Caco-2 (cell line): ENCODE results near the gene MEIS1. TPM values are rescaled to one million over a fixed set of nuclear protein-coding genes. Genes with fewer than 3 reads are reported as not detected.

Source experiments
- BruUV-seq: library from RNA; stranded (reverse); fragments of 400-500 nt; replicated peaks from 2 replicates; lab custom pipeline; 2021; lab: Mats Ljungman, UMichigan
- CTCF ChIA-PET: fragments of 300-600 bp; sonication (Branson Sonifier 250); formaldehyde crosslinking; loops from one replicate; lab custom pipeline; 2022; ENCODE audit warnings: antibody characterized with exemption; lab: Charles Lee
- POLR2A ChIA-PET: fragments of 300-600 bp; sonication (Branson Sonifier 250); formaldehyde crosslinking; loops from one replicate; lab custom pipeline; 2022; ENCODE audit warnings: antibody characterized with exemption; lab: Charles Lee
- DNase-seq, 2 experiments: peaks; one replicate each; pipeline versions ENCODE4 v3.0.0 to v3.0.0-alpha.2; 2020 to 2022
- H3K27me3 ChIP-seq: replicated peaks from 2 replicates; pipeline ENCODE4 v1.6.0; 2011; ENCODE audit warnings: low read length; ENCODE audit not compliant: control insufficient read depth, insufficient read depth
- H3K36me3 ChIP-seq: 2 replicates; pipeline ENCODE4 v1.5.1; 2011; ENCODE audit warnings: low read length; ENCODE audit not compliant: control insufficient read depth, insufficient read depth
- H3K4me1 ChIP-seq: fragments of 250-450 bp; sonication (Bioruptor Pico); 2 replicates; pipeline ENCODE4 v1.5.1; 2020; ENCODE audit warnings: mild to moderate bottlenecking
- H3K4me3 ChIP-seq: 2 replicates; pipeline ENCODE4 v1.5.1; 2011; ENCODE audit warnings: low read depth, mild to moderate bottlenecking, control low read depth, low read length
- H3K9me3 ChIP-seq: fragments of 250-450 bp; sonication (Bioruptor Pico); 2 replicates; pipeline ENCODE4 v1.5.1; 2020; ENCODE audit warnings: mild to moderate bottlenecking, moderate library complexity
- H3K27ac Mint-ChIP-seq: one replicate; pipeline ENCODE4 v1.8.0; 2022; ENCODE audit warnings: mixed read lengths; ENCODE audit not compliant: unreplicated experiment
- H3K27me3 Mint-ChIP-seq: one replicate; pipeline ENCODE4 v1.8.0; 2022; ENCODE audit warnings: mixed read lengths; ENCODE audit not compliant: insufficient read depth, unreplicated experiment
- H3K36me3 Mint-ChIP-seq: one replicate; pipeline ENCODE4 v1.8.0; 2022; ENCODE audit warnings: mild to moderate bottlenecking, mixed read lengths; ENCODE audit not compliant: insufficient read depth, unreplicated experiment
- H3K4me1 Mint-ChIP-seq: one replicate; pipeline ENCODE4 v1.8.0; 2022; ENCODE audit warnings: low read depth, mixed read lengths; ENCODE audit not compliant: unreplicated experiment
- H3K4me3 Mint-ChIP-seq: one replicate; pipeline ENCODE4 v1.8.0; 2022; ENCODE audit warnings: mild to moderate bottlenecking, moderate library complexity, mixed read lengths; ENCODE audit not compliant: unreplicated experiment
- H3K9me3 Mint-ChIP-seq: one replicate; pipeline ENCODE4 v1.8.0; 2022; ENCODE audit warnings: mixed read lengths; ENCODE audit not compliant: unreplicated experiment
- CTCF ChIP-seq, 2 experiments: fragments of 200-600 bp in 1 of 2; IDR thresholded peaks; 1 replicate in 1 of 2; 2 replicates in 1 of 2; pipeline versions ENCODE4 v1.5.1 to v1.8.0; 2011 to 2022; ENCODE audit warnings: antibody characterized with exemption in 1 of 2, control low read depth in 1 of 2, inconsistent platforms in 1 of 2, low read depth in 1 of 2, low read length in 1 of 2, mild to moderate bottlenecking in 1 of 2, moderate library complexity in 1 of 2; ENCODE audit not compliant: insufficient read depth in 1 of 2, severe bottlenecking in 1 of 2, unreplicated experiment in 1 of 2
- intact Hi-C: fragments of 100-400 bp; cut with micrococcal nuclease; formaldehyde crosslinking; loops from one replicate; pipeline ENCODE4 v1.10.0; 2022; ENCODE audit not compliant: unreplicated experiment
- total RNA-seq: library from RNA; stranded (reverse); gene quantifications from 2 replicates; pipeline ENCODE4 v1.2.3, GENCODE V29; 2022

Gene MEIS1
- total RNA-seq, 1 experiment from 2014 or later: 7.4 TPM

- BruUV-seq: no TSS peak
- TF ChIP-seq CTCF (IDR thresholded peaks at IDR 0.05; ENCODE audit: insufficient read depth in 1 of 2, low read depth in 1 of 2, low read length in 1 of 2, severe bottlenecking in 1 of 2, unreplicated experiment in 1 of 2): no peak
- no peak for DNase-seq
- Histone ChIP-seq H3K4me3 (no peak overlapping the region), H3K9me3 (no peaks in the 10 kb centered on the region), H3K4me1 (peaks cover 9% of the 10 kb centered on the region; the same call in 1 of the 2 replicates), H3K36me3 (no peaks in the 10 kb centered on the region), H3K27me3 (peaks cover 1% of the 10 kb centered on the region)
- Mint-ChIP-seq H3K27ac (no peak overlapping the region), H3K9me3 (no peaks in the 10 kb centered on the region), H3K27me3 (peaks cover 15% of the 10 kb centered on the region), H3K4me3 (no peak overlapping the region), H3K36me3 (no peaks in the 10 kb centered on the region), H3K4me1 (peaks cover 14% of the 10 kb centered on the region)
- intact Hi-C loops: no loop called here
- ChIA-PET POLR2A (no interaction called here), CTCF (no interaction called here)
These were observed 146.6 kb downstream of the MEIS1 start for GRCh38 chr2:66581339-66582103.

- peaks cover 15% of the 10 kb centered on the region for H3K27me3 Mint-ChIP-seq
- H3K9me3 Mint-ChIP-seq: no peaks in the 10 kb centered on the region
- H3K4me3 ChIP-seq: no peak overlapping the region
- no peaks in the 10 kb centered on the region for H3K36me3 ChIP-seq
- peaks cover 7% of the 10 kb centered on the region for H3K4me1 Mint-ChIP-seq
- no TSS peak for BruUV-seq
- H3K27ac Mint-ChIP-seq: no peak overlapping the region
- H3K9me3 ChIP-seq: no peaks in the 10 kb centered on the region
- H3K36me3 Mint-ChIP-seq: no peaks in the 10 kb centered on the region
- no peak overlapping the region for H3K4me3 Mint-ChIP-seq
- ChIA-PET POLR2A (no interaction called here), CTCF (no interaction called here)
- intact Hi-C loops: no loop called here
- DNase-seq: no peak
- TF ChIP-seq CTCF (IDR thresholded peaks at IDR 0.05; ENCODE audit: insufficient read depth in 1 of 2, low read depth in 1 of 2, low read length in 1 of 2, severe bottlenecking in 1 of 2, unreplicated experiment in 1 of 2): no peak
- H3K4me1 ChIP-seq: peaks cover 6% of the 10 kb centered on the region; the same call in 1 of the 2 replicates
- H3K27me3 ChIP-seq: peaks cover 1% of the 10 kb centered on the region
These were observed 147.4 kb downstream of the MEIS1 start for GRCh38 chr2:66582104-66582986.
